Measurements from ENCODE around the gene STK33. TPM values are rescaled to one million over a fixed set of nuclear protein-coding genes. Genes with fewer than 3 reads are reported as not detected.

The STK33 gene
- total RNA-seq, 1 experiment from 2014 or later = 10.9 TPM

DNA sequence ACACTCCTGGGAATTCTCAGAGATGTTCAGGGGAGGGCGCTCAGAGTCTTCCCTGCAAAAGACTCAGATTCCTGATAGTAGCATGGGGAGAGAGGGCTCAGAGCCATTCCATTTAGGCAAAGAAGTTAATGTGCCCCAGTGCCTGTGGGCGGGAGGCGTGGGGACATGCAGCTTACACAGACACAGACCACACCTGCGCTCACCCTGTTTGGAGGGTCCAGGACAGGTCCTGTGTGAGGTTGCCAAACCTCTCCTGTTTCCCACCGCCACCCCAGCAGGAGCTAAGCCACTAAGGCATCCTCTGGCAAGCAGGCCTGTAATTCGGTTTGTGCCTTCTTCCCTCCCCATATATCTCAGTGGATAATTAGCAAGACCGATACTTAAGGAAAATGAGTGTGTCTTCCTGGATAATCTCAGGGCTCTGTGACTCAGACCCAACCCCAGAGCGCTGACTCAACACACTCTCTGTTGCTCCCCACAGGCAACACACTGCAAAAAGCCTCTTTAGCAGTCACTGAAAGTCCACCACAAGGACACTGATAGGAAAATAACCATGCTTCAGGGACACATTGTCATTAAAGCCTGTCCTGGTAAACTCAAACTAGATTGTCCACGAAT is 211.5 kb downstream of the STK33 start (continued):
- TF ChIP-seq, protein P1, sequence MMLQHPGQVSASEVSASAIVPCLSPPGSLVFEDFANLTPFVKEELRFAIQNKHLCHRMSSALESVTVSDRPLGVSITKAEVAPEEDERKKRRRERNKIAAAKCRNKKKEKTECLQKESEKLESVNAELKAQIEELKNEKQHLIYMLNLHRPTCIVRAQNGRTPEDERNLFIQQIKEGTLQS (IDR thresholded peaks at IDR 0.05) = no peak
- TF ChIP-seq, protein P2, sequence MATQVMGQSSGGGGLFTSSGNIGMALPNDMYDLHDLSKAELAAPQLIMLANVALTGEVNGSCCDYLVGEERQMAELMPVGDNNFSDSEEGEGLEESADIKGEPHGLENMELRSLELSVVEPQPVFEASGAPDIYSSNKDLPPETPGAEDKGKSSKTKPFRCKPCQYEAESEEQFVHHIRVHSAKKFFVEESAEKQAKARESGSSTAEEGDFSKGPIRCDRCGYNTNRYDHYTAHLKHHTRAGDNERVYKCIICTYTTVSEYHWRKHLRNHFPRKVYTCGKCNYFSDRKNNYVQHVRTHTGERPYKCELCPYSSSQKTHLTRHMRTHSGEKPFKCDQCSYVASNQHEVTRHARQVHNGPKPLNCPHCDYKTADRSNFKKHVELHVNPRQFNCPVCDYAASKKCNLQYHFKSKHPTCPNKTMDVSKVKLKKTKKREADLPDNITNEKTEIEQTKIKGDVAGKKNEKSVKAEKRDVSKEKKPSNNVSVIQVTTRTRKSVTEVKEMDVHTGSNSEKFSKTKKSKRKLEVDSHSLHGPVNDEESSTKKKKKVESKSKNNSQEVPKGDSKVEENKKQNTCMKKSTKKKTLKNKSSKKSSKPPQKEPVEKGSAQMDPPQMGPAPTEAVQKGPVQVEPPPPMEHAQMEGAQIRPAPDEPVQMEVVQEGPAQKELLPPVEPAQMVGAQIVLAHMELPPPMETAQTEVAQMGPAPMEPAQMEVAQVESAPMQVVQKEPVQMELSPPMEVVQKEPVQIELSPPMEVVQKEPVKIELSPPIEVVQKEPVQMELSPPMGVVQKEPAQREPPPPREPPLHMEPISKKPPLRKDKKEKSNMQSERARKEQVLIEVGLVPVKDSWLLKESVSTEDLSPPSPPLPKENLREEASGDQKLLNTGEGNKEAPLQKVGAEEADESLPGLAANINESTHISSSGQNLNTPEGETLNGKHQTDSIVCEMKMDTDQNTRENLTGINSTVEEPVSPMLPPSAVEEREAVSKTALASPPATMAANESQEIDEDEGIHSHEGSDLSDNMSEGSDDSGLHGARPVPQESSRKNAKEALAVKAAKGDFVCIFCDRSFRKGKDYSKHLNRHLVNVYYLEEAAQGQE (IDR thresholded peaks at IDR 0.05; ENCODE audit: low read depth) = no peak

DNA sequence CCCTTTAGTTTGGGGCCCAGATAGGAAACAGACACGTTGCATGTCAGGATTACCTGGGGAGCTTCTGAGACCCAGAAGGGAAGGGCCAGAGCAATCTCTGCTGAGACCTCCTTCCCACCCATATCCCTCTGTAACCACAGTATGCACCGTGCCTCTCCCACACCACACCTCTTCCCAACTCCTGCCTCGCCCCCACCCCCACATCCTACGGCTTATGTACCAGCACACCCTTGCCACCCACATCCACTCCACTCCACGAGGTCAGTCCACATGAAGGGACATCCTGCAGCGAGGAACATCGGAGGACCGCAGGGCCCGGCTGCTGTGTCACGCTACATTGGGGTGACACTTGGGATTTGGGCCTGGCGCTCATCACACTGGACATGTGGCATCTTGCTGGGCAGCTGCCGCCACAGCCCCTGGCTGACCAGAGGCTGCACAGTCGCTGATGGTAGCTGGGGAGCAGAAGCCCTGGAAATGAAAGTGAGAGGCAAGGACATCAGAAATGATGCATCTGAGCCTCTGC is 212.1 kb downstream of the STK33 start:
- Histone ChIP-seq H3K79me2 (ENCODE audit: insufficient read depth, low read length) (no peaks in the 10 kb centered on the region), H3K4me3 (replicated peaks in 1 of 2; ENCODE audit: low read depth in 1 of 2, low read length in 2 of 2) (no peak overlapping the region), H3K27ac (ENCODE audit: low read depth, low read length) (no peak overlapping the region), H3K9me2 (ENCODE audit: insufficient read depth) (no peaks in the 10 kb centered on the region), H3K4me2 (ENCODE audit: low read length) (no peak overlapping the region), H3K4me1 (ENCODE audit: control insufficient read depth in 1 of 2, insufficient read depth in 2 of 2, low read length in 2 of 2) (no peaks in the 10 kb centered on the region), H3K36me3 (ENCODE audit: control insufficient read depth in 1 of 2, insufficient read depth in 2 of 2, low read length in 2 of 2) (no peaks in the 10 kb centered on the region), H3K27me3 (ENCODE audit: insufficient read depth, low read length) (no peaks in the 10 kb centered on the region), H4K20me1 (ENCODE audit: insufficient read depth) (no peaks in the 10 kb centered on the region), H3K9me3 (ENCODE audit: control insufficient read depth in 1 of 2, insufficient read depth in 1 of 2, low read depth in 1 of 2, low read length in 2 of 2) (no peaks in the 10 kb centered on the region), H3K9ac (ENCODE audit: low read length) (no peak overlapping the region), H2AFZ (ENCODE audit: low read depth, low read length, poor library complexity, severe bottlenecking) (no peak overlapping the region)
- DNase-seq (ENCODE audit: low read depth, low spot score) (no peak), ATAC-seq (no peak)
- no peak for TF ChIP-seq CBX3 (IDR thresholded peaks at IDR 0.05; ENCODE audit: low read depth)
- TF ChIP-seq, protein P3, sequence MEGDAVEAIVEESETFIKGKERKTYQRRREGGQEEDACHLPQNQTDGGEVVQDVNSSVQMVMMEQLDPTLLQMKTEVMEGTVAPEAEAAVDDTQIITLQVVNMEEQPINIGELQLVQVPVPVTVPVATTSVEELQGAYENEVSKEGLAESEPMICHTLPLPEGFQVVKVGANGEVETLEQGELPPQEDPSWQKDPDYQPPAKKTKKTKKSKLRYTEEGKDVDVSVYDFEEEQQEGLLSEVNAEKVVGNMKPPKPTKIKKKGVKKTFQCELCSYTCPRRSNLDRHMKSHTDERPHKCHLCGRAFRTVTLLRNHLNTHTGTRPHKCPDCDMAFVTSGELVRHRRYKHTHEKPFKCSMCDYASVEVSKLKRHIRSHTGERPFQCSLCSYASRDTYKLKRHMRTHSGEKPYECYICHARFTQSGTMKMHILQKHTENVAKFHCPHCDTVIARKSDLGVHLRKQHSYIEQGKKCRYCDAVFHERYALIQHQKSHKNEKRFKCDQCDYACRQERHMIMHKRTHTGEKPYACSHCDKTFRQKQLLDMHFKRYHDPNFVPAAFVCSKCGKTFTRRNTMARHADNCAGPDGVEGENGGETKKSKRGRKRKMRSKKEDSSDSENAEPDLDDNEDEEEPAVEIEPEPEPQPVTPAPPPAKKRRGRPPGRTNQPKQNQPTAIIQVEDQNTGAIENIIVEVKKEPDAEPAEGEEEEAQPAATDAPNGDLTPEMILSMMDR (IDR thresholded peaks at IDR 0.05 in 2 of 3, conservative IDR thresholded peaks at IDR 0.05 in 1 of 3; ENCODE audit: borderline replicate concordance in 1 of 3, insufficient read depth in 1 of 3, low read depth in 2 of 3, low read length in 2 of 3) = no peak
- no peak for TF ChIP-seq JUND (IDR thresholded peaks at IDR 0.05)
- intact Hi-C loops (cut with micrococcal nuclease) = no loop called here
- ChIA-PET POLR2A (no interaction called here), RAD21 (ENCODE audit: low non-redundant PET in 1 of 2, low total read pairs in 2 of 2, uncharacterized antibody in 2 of 2, unreplicated experiment in 2 of 2) (no interaction called here), CTCF (no interaction called here)
- no TSS peak for BruUV-seq (replicated peaks)
